ACC112 (cell line): Measurements from ENCODE around the gene EZH2.

Experiments
- H2AFZ ChIP-seq: fragments of 200-600 bp; sonication (generic); one replicate; pipeline ENCODE4 v1.6.0; 2017; ENCODE audit warnings: antibody characterized with exemption, low read length; ENCODE audit not compliant: unreplicated experiment
- H3K27ac ChIP-seq: fragments of 200-600 bp; sonication (generic); 2 replicates; pipeline ENCODE4 v1.5.1; 2014; ENCODE audit warnings: low read depth, mild to moderate bottlenecking, antibody characterized with exemption, low read length, moderate library complexity
- H3K27me3 ChIP-seq: fragments of 200-600 bp; sonication (generic); 2 replicates; pipeline ENCODE4 v1.6.1; 2014; ENCODE audit warnings: mild to moderate bottlenecking, antibody characterized with exemption, low read length, moderate library complexity, mixed read lengths; ENCODE audit not compliant: insufficient read depth
- H3K36me3 ChIP-seq: fragments of 200-600 bp; sonication (generic); 2 replicates; pipeline ENCODE4 v1.6.1; 2016; ENCODE audit warnings: mild to moderate bottlenecking, antibody characterized with exemption, low read length, moderate library complexity, mixed read lengths; ENCODE audit not compliant: insufficient read depth
- H3K4me1 ChIP-seq: fragments of 200-600 bp; sonication (generic); one replicate; pipeline ENCODE4 v1.6.1; 2016; ENCODE audit warnings: low read length, mixed read lengths; ENCODE audit not compliant: insufficient read depth, unreplicated experiment, control insufficient read depth
- H3K4me3 ChIP-seq: fragments of 200-600 bp; sonication (generic); 2 replicates; pipeline ENCODE4 v1.5.1; 2014; ENCODE audit warnings: mild to moderate bottlenecking, low read depth, low read length
- H3K79me2 ChIP-seq: fragments of 200-600 bp; sonication (generic); one replicate; pipeline ENCODE4 v1.6.0; 2016; ENCODE audit warnings: low read length; ENCODE audit not compliant: control insufficient read depth, unreplicated experiment, insufficient read depth

Gene EZH2

GRCh38 chr7:148858489-148858888, 25.6 kb downstream of the EZH2 start:
- Histone ChIP-seq H3K27me3 (no peaks in the 10 kb centered on the region), H3K79me2 (peaks cover 66% of the 10 kb centered on the region), H3K27ac (no peak overlapping the region), H2AFZ (no peak overlapping the region), H3K36me3 (no peaks in the 10 kb centered on the region), H3K4me3 (no peak overlapping the region), H3K4me1 (peaks cover 10% of the 10 kb centered on the region)

GRCh38 chr7:148856891-148857290, 27.2 kb downstream of the EZH2 start:
- Histone ChIP-seq H3K27ac (peak overlapping the region; percentile 25; the same call in 1 of the 2 replicates), H3K36me3 (no peaks in the 10 kb centered on the region), H2AFZ (no peak overlapping the region), H3K4me1 (peaks cover 17% of the 10 kb centered on the region), H3K27me3 (no peaks in the 10 kb centered on the region), H3K79me2 (peaks cover 67% of the 10 kb centered on the region), H3K4me3 (no peak overlapping the region; the same call in 1 of the 2 replicates)

GRCh38 chr7:148856578-148856881, 27.6 kb downstream of the EZH2 start:
- no peak overlapping the region for H3K27ac ChIP-seq
- no peak overlapping the region for H2AFZ ChIP-seq
- H3K4me1 ChIP-seq, result peaks cover 17% of the 10 kb centered on the region
- no peaks in the 10 kb centered on the region for H3K27me3 ChIP-seq
- H3K36me3 ChIP-seq, result no peaks in the 10 kb centered on the region
- no peak overlapping the region; the same call in 1 of the 2 replicates for H3K4me3 ChIP-seq
- H3K79me2 ChIP-seq, result peaks cover 68% of the 10 kb centered on the region

GRCh38 chr7:148854983-148855382, 29.1 kb downstream of the EZH2 start:
- Histone ChIP-seq H3K36me3 (no peaks in the 10 kb centered on the region), H2AFZ (no peak overlapping the region), H3K4me3 (no peak overlapping the region), H3K27me3 (no peaks in the 10 kb centered on the region), H3K27ac (no peak overlapping the region), H3K79me2 (peaks cover 72% of the 10 kb centered on the region), H3K4me1 (peaks cover 17% of the 10 kb centered on the region)

DNA sequence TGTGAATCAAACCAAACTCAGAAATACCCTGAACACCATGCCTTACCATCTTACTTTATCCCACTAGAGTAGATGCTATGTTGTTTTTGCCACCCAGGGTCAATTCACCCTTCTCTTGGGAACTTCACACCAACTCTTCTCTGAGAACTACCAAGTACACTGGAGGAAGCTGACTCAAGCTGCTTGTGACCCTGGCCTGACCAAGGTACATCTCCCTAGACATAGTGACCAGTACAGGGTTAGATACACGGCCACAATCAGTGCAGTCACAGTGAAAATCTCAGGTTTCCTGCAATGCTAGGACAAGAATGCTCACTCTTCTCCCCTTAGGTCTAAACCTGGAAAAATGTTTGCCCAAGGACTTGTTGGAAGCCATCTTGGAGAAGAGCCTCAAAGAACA, 31.8 kb downstream of the EZH2 start:
- H3K36me3 ChIP-seq, result no peaks in the 10 kb centered on the region
- no peaks in the 10 kb centered on the region for H3K27me3 ChIP-seq
- H3K4me3 ChIP-seq, result no peak overlapping the region
- peaks cover 17% of the 10 kb centered on the region for H3K4me1 ChIP-seq
- H3K79me2 ChIP-seq, result peaks cover 76% of the 10 kb centered on the region
- no peak overlapping the region for H2AFZ ChIP-seq
- H3K27ac ChIP-seq, result no peak overlapping the region

- no peak overlapping the region for H2AFZ ChIP-seq
- no peaks in the 10 kb centered on the region for H3K27me3 ChIP-seq
- H3K27ac ChIP-seq, result no peak overlapping the region
- H3K36me3 ChIP-seq, result no peaks in the 10 kb centered on the region
- H3K4me1 ChIP-seq, result peaks cover 12% of the 10 kb centered on the region
- H3K79me2 ChIP-seq, result peaks cover 79% of the 10 kb centered on the region
- H3K4me3 ChIP-seq, result no peak overlapping the region
These were observed 33.5 kb downstream of the EZH2 start for GRCh38 chr7:148850564-148850963.

- H3K4me3 ChIP-seq, result no peak overlapping the region
- H3K4me1 ChIP-seq, result peaks cover 7% of the 10 kb centered on the region
- H2AFZ ChIP-seq, result no peak overlapping the region
- peaks cover 77% of the 10 kb centered on the region for H3K79me2 ChIP-seq
- no peak overlapping the region for H3K27ac ChIP-seq
- H3K36me3 ChIP-seq, result no peaks in the 10 kb centered on the region
- no peaks in the 10 kb centered on the region for H3K27me3 ChIP-seq
These were observed 34.5 kb downstream of the EZH2 start for GRCh38 chr7:148849393-148850098.

DNA sequence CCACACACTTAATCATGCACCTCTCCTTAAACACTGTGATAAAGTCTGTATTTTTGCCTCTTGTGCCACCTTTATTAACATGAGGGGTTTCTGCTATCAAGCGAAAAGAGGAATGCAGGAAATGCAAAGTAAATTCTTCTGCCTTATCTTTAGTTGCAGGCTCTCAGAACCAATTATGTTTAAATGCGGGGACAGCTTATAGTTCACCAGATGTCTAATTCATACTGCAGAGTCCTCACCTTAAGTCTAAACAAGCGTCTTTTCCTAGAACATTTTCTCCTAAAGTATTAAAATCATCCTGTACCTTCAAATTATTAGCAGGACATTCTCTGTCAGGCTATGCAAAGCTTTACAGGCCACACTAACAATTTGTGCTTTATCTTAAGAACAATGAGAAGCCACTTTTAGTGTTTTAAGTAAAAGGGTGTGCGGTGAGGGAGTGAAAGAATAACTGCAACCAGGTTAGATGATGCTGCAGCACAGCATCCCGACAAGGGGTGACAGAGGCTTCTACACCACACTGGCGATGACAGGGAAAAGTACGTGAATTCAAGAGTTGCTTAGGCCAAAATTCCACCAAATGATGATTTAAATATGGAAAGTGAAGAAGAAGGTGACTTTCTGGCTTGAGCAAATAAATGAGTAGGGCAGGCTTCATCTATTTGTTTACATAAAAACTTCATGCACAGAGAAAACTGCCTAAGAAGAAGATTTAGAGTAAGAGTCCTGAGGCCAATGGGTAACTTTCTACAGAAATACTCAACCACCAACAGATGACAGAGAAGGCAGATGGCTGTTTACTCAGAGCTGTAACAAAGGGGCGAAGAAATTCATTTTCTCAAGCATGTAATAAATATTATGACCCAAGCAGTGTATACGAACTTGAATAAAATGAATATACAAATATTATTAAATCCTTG, 36.0 kb downstream of the EZH2 start:
- H3K4me1 ChIP-seq, result peaks cover 7% of the 10 kb centered on the region
- peaks cover 66% of the 10 kb centered on the region for H3K79me2 ChIP-seq
- H3K27me3 ChIP-seq, result no peaks in the 10 kb centered on the region
- H3K4me3 ChIP-seq, result no peak overlapping the region
- H3K27ac ChIP-seq, result no peak overlapping the region
- H3K36me3 ChIP-seq, result no peaks in the 10 kb centered on the region
- H2AFZ ChIP-seq, result no peak overlapping the region

DNA sequence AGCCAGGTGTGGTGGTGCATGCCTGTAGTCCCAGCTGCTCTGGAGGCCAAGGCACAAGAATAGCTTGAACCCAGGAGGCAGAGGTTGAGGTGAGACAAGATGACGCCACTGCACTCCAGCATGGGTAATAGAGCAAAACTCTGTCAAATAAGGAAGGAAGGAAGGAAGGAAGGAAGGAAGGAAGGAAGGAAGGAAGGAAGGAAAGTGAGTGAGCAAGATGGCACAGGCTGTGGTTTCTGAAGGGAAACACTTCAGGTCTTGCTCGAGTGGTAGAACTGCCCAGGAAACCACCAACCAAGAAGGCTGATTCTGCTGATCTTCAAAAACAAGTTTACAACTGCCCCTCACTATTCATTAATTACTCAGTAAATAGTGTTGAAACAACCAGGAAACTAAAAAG, 45.2 kb downstream of the EZH2 start:
- Histone ChIP-seq H3K4me1 (peaks cover 7% of the 10 kb centered on the region), H2AFZ (no peak overlapping the region), H3K27me3 (no peaks in the 10 kb centered on the region), H3K36me3 (peaks cover 21% of the 10 kb centered on the region), H3K27ac (no peak overlapping the region), H3K4me3 (no peak overlapping the region), H3K79me2 (peaks cover 17% of the 10 kb centered on the region)

DNA sequence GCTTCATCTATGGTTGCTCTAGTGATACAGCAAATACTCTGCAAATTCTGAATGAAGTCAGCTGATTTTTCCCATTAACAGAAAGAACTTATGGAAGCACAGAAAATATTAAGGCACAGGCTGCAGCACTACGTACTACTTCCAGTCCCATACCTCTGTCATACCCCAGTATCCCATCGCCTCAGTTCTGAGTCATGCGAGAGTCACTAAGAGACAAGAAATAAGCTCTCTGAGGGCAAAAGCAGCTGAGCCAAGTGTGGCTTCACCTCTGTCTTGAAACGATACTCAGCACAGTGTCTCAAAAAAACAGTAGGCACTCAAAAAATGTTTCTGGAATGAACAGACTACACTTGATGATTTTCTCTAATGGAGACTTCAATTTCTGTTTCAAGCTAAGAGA, 48.2 kb downstream of the EZH2 start:
- H3K79me2 ChIP-seq, result peaks cover 10% of the 10 kb centered on the region
- H3K4me3 ChIP-seq, result no peak overlapping the region
- H3K4me1 ChIP-seq, result peaks cover 7% of the 10 kb centered on the region
- peaks cover 21% of the 10 kb centered on the region for H3K36me3 ChIP-seq
- no peak overlapping the region for H2AFZ ChIP-seq
- no peak overlapping the region for H3K27ac ChIP-seq
- no peaks in the 10 kb centered on the region for H3K27me3 ChIP-seq

- Histone ChIP-seq H3K4me3 (no peak overlapping the region), H3K27ac (no peak overlapping the region), H3K27me3 (no peaks in the 10 kb centered on the region), H3K4me1 (peaks cover 2% of the 10 kb centered on the region), H2AFZ (no peak overlapping the region), H3K79me2 (peaks cover 10% of the 10 kb centered on the region), H3K36me3 (peaks cover 21% of the 10 kb centered on the region)
These were observed 49.5 kb downstream of the EZH2 start for GRCh38 chr7:148834605-148835004.
